HCT116 (cell line): ENCODE results near the gene FTO. TPM values are rescaled to one million over a fixed set of nuclear protein-coding genes. Genes with fewer than 3 reads are reported as not detected.

Experiments used
- ATAC-seq: fragments of 200-7000 bp; cut with Tn5 transposase; 2 replicates; pipeline ENCODE4 v1.9.1; 2020; ENCODE audit warnings: mild to moderate bottlenecking, moderate library complexity
- BruUV-seq: library from RNA; stranded (reverse); fragments of 400-500 nt; replicated peaks from 2 replicates; lab custom pipeline; 2021; lab: Mats Ljungman, UMichigan
- CTCF ChIA-PET: fragments of 300-600 bp; sonication (Branson Sonifier 250); formaldehyde crosslinking; loops from one replicate; lab custom pipeline; 2021; ENCODE audit warnings: antibody characterized with exemption; lab: Charles Lee
- POLR2A ChIA-PET: fragments of 300-600, 350-600 bp; sonication (Branson Sonifier 250); formaldehyde crosslinking; loops from one replicate; lab custom pipeline; 2021; ENCODE audit warnings: antibody characterized with exemption; lab: Charles Lee
- RAD21 ChIA-PET, 2 experiments: fragments of 300-600 bp; sonication (Branson Sonifier 250); formaldehyde crosslinking; loops; one replicate each; lab custom pipeline; 2023; ENCODE audit warnings: low total read pairs in 2 of 2; ENCODE audit not compliant: uncharacterized antibody in 2 of 2, unreplicated experiment in 2 of 2, low non-redundant PET in 1 of 2; lab: Charles Lee
- DNase-seq: peaks from one replicate; pipeline ENCODE4 v3.0.0-alpha.2; 2010; ENCODE audit warnings: low read depth, low spot score
- H2AFZ ChIP-seq: fragments of 200-600 bp; shearing (Covaris generic), sonication (generic); 2 replicates; pipeline ENCODE4 v1.6.1; 2017; ENCODE audit warnings: low read depth, mixed run types, mixed read lengths, antibody characterized with exemption, low read length; ENCODE audit not compliant: poor library complexity, severe bottlenecking
- H3K27ac ChIP-seq: 2 replicates; pipeline ENCODE4 v1.5.1; 2012; ENCODE audit warnings: low read depth, low read length
- H3K27me3 ChIP-seq: fragments of 200-600 bp; sonication (generic); 2 replicates; pipeline ENCODE4 v1.6.1; 2016; ENCODE audit warnings: mixed run types, low read length, mixed read lengths; ENCODE audit not compliant: insufficient read depth
- H3K36me3 ChIP-seq, 2 experiments: fragments of 200-500 bp in 1 of 2; fragments of 200-600 bp in 1 of 2; sonication (Bioruptor generic) in 1 of 2; sonication (generic) in 1 of 2; 2 replicates each; pipeline versions ENCODE4 v1.5.1 to v1.6.1; 2014 to 2016; ENCODE audit warnings: low read length in 2 of 2, inconsistent platforms in 1 of 2, mixed read lengths in 1 of 2, mixed run types in 1 of 2; ENCODE audit not compliant: insufficient read depth in 2 of 2, control insufficient read depth in 1 of 2
- H3K4me1 ChIP-seq, 2 experiments: fragments of 200-600 bp in 1 of 2; sonication (generic) in 1 of 2; 2 replicates each; pipeline versions ENCODE4 v1.5.1 to v1.6.1; 2012 to 2017; ENCODE audit warnings: low read length in 2 of 2, inconsistent platforms in 1 of 2, mild to moderate bottlenecking in 1 of 2, mixed read lengths in 1 of 2, mixed run types in 1 of 2, moderate library complexity in 1 of 2; ENCODE audit not compliant: insufficient read depth in 2 of 2, control insufficient read depth in 1 of 2
- H3K4me2 ChIP-seq: fragments of 200-600 bp; sonication (generic); 2 replicates; pipeline ENCODE4 v1.6.1; 2017; ENCODE audit warnings: mixed run types, low read length, mixed read lengths
- H3K4me3 ChIP-seq, 2 experiments: fragments of 200-600 bp in 1 of 2; sonication (generic) in 1 of 2; replicated peaks in 1 of 2; 2 replicates each; pipeline ENCODE4 v1.5.1; 2011 to 2016; ENCODE audit warnings: low read length in 2 of 2, control low read depth in 1 of 2, low read depth in 1 of 2, mild to moderate bottlenecking in 1 of 2, mixed read lengths in 1 of 2, mixed run types in 1 of 2
- H3K79me2 ChIP-seq: fragments of 200-600 bp; sonication (generic); 2 replicates; pipeline ENCODE4 v1.6.1; 2017; ENCODE audit warnings: mild to moderate bottlenecking, mixed run types, low read length, moderate library complexity, mixed read lengths; ENCODE audit not compliant: insufficient read depth
- H3K9ac ChIP-seq: fragments of 200-600 bp; sonication (generic); 2 replicates; pipeline ENCODE4 v1.6.1; 2016; ENCODE audit warnings: low read length, mixed read lengths
- H3K9me2 ChIP-seq: fragments of 200-600 bp; sonication (generic), shearing (Covaris generic); 2 replicates; pipeline ENCODE4 v1.6.1; 2017; ENCODE audit warnings: mixed run types, mild to moderate bottlenecking, moderate library complexity; ENCODE audit not compliant: insufficient read depth
- H3K9me3 ChIP-seq, 2 experiments: fragments of 200-500 bp in 1 of 2; fragments of 200-600 bp in 1 of 2; sonication (Bioruptor generic) in 1 of 2; sonication (generic) in 1 of 2; 2 replicates each; pipeline ENCODE4 v1.6.1; 2014 to 2017; ENCODE audit warnings: low read length in 2 of 2, mixed read lengths in 2 of 2, inconsistent platforms in 1 of 2, low read depth in 1 of 2, mild to moderate bottlenecking in 1 of 2, mixed run types in 1 of 2, moderate library complexity in 1 of 2; ENCODE audit not compliant: control insufficient read depth in 1 of 2, insufficient read depth in 1 of 2
- H4K20me1 ChIP-seq: fragments of 200-600 bp; sonication (generic), shearing (Covaris generic); 2 replicates; pipeline ENCODE4 v1.6.1; 2017; ENCODE audit warnings: mixed run types, mild to moderate bottlenecking, moderate library complexity; ENCODE audit not compliant: insufficient read depth
- ATF3 ChIP-seq: IDR thresholded peaks from 2 replicates; pipeline ENCODE4 v1.6.1; 2012
- CBX3 ChIP-seq: IDR thresholded peaks from 2 replicates; pipeline ENCODE4 v1.6.1; 2012; ENCODE audit warnings: low read depth
- EGR1 ChIP-seq: IDR thresholded peaks from 2 replicates; pipeline ENCODE4 v1.6.1; 2012; ENCODE audit warnings: low read depth
- EZH2phosphoT487 ChIP-seq: fragments of 200-600 bp; IDR thresholded peaks from 2 replicates; pipeline ENCODE4 v1.6.1; 2018; ENCODE audit warnings: antibody characterized with exemption, borderline replicate concordance
- FOSL1 ChIP-seq: IDR thresholded peaks from 2 replicates; pipeline ENCODE4 v1.6.1; 2012; ENCODE audit warnings: low read depth
- JUND ChIP-seq: IDR thresholded peaks from 2 replicates; pipeline ENCODE4 v1.6.1; 2012
- MAX ChIP-seq: IDR thresholded peaks from 2 replicates; pipeline ENCODE4 v1.6.1; 2012
- POLR2A ChIP-seq: IDR thresholded peaks from 2 replicates; pipeline ENCODE4 v1.7.0; 2011; ENCODE audit warnings: borderline replicate concordance; ENCODE audit not compliant: insufficient read depth, insufficient read length; ENCODE audit errors: extremely low read depth
- POLR2AphosphoS5 ChIP-seq: IDR thresholded peaks from 2 replicates; pipeline ENCODE4 v1.6.1; 2011; ENCODE audit warnings: mild to moderate bottlenecking, low read depth, low read length, moderate library complexity
- RAD21 ChIP-seq: IDR thresholded peaks from 2 replicates; pipeline ENCODE4 v1.6.1; 2012; ENCODE audit warnings: low read depth, mild to moderate bottlenecking
- REST ChIP-seq: IDR thresholded peaks from 2 replicates; pipeline ENCODE4 v1.6.1; 2012; ENCODE audit warnings: low read depth
- SIN3A ChIP-seq: IDR thresholded peaks from 2 replicates; pipeline ENCODE4 v1.6.1; 2012; ENCODE audit warnings: low read depth
- SRF ChIP-seq: IDR thresholded peaks from 2 replicates; pipeline ENCODE4 v1.6.1; 2012; ENCODE audit warnings: low read depth
- TCF7L2 ChIP-seq: IDR thresholded peaks from 2 replicates; pipeline ENCODE4 v1.7.0; 2011; ENCODE audit warnings: borderline replicate concordance, inconsistent platforms; ENCODE audit not compliant: insufficient read depth, insufficient read length; ENCODE audit errors: extremely low read depth
- YY1 ChIP-seq: IDR thresholded peaks from 2 replicates; pipeline ENCODE4 v1.6.1; 2011; ENCODE audit warnings: low read length, low read depth, moderate library complexity, mild to moderate bottlenecking; ENCODE audit not compliant: insufficient replicate concordance; ENCODE audit errors: extremely low read depth
- ZBTB33 ChIP-seq: IDR thresholded peaks from 2 replicates; pipeline ENCODE4 v1.6.1; 2011; ENCODE audit warnings: mild to moderate bottlenecking, low read length, moderate library complexity; ENCODE audit not compliant: insufficient replicate concordance; ENCODE audit errors: extremely low read depth
- ZFX ChIP-seq: fragments of 450-650 bp; IDR thresholded peaks from 2 replicates; pipeline ENCODE4 v1.6.1; 2017
- ZNF274 ChIP-seq: fragments of 200-500 bp; sonication (Bioruptor generic); IDR thresholded peaks from 2 replicates; pipeline ENCODE4 v1.6.1; 2014; ENCODE audit warnings: mild to moderate bottlenecking, low read depth, low read length, inconsistent platforms
- intact Hi-C: fragments of 100-400 bp; cut with micrococcal nuclease; formaldehyde crosslinking; loops from 2 replicates; pipeline ENCODE4 v1.10.0; 2022
- total RNA-seq: library from RNA; stranded (reverse); gene quantifications from one replicate; pipeline ENCODE4 v1.2.1, GENCODE V29; 2021; ENCODE audit not compliant: unreplicated experiment

Gene FTO
- total RNA-seq, 1 experiment from 2014 or later = 55.2 TPM

GRCh38 chr16:53816211-53816836 lies 112.4 kb downstream of the FTO start:
- DNase-seq (no peak), ATAC-seq (no peak)
- intact Hi-C loops = no loop called here
- no peaks in the 10 kb centered on the region for H4K20me1 ChIP-seq
- peaks cover 13 to 27% of the 10 kb centered on the region in 2 experiments for H3K4me1 ChIP-seq
- H3K27ac ChIP-seq = no peak overlapping the region
- H3K79me2 ChIP-seq = no peaks in the 10 kb centered on the region
- peak overlapping the region; percentile 40 for H3K4me2 ChIP-seq
- no peaks in the 10 kb centered on the region for H3K36me3 ChIP-seq
- RAD21 ChIA-PET = no interaction called here
- H3K9ac ChIP-seq = no peak overlapping the region
- H2AFZ ChIP-seq = no peak overlapping the region
- CTCF ChIA-PET = no interaction called here
- H3K9me3 ChIP-seq = no peaks in the 10 kb centered on the region
- TF ChIP-seq ZBTB33 (no peak), CBX3 (no peak), ZFX (no peak), POLR2A (no peak), SIN3A (no peak), FOSL1 (no peak), REST (no peak), MAX (no peak), ZNF274 (no peak), ATF3 (no peak), TCF7L2 (no peak), SRF (no peak), POLR2AphosphoS5 (no peak), JUND (no peak), RAD21 (no peak), EZH2phosphoT487 (no peak), EGR1 (no peak), YY1 (no peak)
- POLR2A ChIA-PET = no interaction called here
- H3K4me3 ChIP-seq = no peak overlapping the region
- no peaks in the 10 kb centered on the region for H3K9me2 ChIP-seq
- no TSS peak for BruUV-seq
- H3K27me3 ChIP-seq = no peaks in the 10 kb centered on the region
